Islet of Langerhans (tissue), 1 donor: ENCODE measurements around the gene CYSLTR1.
"Not testable (repeated sequence)": the region's sequence is repeated elsewhere in the genome, so short reads cannot be mapped to it uniquely, and the experiment has no call there.

Source experiments
- FAIRE-seq: peaks from one replicate; lab custom pipeline; 2011; peaks lifted over from hg19 to GRCh38; lab: Jason Lieb, UNC

Gene CYSLTR1, protein sequence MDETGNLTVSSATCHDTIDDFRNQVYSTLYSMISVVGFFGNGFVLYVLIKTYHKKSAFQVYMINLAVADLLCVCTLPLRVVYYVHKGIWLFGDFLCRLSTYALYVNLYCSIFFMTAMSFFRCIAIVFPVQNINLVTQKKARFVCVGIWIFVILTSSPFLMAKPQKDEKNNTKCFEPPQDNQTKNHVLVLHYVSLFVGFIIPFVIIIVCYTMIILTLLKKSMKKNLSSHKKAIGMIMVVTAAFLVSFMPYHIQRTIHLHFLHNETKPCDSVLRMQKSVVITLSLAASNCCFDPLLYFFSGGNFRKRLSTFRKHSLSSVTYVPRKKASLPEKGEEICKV

DNA sequence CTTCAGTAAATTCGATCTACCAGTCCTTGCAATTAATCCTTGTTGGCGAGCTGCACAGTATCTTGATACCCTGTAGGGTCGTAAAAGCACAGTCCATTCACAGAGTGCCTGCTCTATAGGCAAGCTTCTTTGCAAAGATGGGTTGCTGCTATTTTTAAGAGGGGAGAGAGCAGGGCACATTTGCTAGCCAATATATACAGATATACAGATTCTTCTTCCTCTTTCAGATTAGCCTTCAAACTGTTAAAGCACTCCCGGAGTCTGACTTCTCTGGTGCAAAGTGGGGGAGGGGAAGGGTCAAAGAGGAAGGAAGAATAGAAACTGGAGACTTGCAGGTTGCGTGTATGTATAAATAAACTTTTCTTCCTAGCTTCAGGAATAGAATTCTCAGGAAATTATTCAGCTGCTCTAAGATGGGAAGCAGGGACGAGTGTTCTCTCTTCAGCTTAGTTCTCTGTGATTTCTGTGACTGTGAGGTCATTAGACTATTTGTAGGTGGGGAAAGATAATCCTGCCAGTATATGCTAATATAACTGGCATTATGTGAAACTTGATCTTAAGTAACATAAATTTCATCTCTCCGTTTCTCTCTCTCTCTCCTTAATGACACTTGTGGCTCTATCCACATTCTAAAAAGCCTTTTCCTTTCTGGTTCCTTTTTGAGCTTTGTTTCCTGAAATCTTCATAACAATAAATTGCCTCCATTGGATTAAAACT is at the start of gene CYSLTR1:
Gene CYSLTR1 (minus strand): TSS at position 242 of the 717 bp plus-strand sequence. CDS start 53,865 bp downstream, outside the sequence.
- no peak for FAIRE-seq

DNA sequence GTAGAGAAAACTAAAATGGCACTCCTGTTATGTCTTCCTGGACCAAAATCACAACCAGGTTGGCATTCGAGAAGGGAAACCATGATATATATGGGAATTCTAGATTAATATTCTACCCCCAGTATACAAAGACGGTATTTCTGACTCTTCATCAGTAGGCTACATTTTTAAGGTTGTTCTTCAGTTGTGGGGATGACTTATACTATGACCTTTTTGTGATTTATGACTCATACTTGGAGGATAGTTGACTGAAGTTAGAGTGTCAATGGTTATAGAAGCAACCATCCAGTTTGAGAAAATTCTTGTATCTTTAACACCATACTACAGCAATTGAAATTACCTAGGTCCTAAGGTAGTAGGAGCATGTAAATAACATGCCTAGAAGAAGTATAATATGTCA is 49.8 kb upstream of the CYSLTR1 start:
- FAIRE-seq, result no peak

DNA sequence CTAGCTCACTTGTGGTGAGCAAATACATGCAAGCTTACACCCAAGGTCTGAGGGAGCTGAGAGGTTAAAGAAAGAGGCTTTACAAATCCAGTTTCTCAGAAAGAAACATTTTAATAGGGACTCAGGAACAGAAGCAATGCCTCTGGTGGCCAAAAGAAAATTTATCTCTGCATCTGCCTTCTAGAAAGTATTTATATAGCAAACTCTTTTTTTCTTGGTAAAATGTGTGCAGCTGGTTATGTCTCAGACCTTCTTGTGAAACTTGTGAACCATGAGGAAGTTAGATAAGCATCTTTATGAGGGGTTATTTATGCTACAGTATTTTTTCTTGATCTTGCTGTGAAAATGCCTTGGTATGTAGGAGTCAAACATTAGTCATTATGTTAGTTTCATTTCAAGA is 48.5 kb upstream of the CYSLTR1 start:
- no peak for FAIRE-seq

DNA sequence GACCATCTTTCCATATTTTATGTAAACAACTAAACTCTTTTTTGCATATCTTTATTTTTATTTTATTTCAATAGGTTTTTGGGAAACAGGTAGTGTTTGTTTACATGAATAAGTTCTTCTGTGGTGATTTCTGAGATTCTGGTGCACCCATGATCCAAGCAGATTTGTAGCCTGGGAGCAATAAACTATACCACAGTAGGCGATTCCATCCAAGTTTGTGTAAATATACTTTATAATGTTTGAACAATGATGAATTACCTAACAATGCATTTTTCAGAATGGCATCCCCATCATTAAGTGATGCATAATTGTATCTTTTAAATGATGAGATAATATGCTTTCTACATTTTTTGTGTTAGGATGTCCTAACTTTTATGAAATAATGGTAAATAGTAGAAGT is 39.2 kb upstream of the CYSLTR1 start:
- no peak for FAIRE-seq

DNA sequence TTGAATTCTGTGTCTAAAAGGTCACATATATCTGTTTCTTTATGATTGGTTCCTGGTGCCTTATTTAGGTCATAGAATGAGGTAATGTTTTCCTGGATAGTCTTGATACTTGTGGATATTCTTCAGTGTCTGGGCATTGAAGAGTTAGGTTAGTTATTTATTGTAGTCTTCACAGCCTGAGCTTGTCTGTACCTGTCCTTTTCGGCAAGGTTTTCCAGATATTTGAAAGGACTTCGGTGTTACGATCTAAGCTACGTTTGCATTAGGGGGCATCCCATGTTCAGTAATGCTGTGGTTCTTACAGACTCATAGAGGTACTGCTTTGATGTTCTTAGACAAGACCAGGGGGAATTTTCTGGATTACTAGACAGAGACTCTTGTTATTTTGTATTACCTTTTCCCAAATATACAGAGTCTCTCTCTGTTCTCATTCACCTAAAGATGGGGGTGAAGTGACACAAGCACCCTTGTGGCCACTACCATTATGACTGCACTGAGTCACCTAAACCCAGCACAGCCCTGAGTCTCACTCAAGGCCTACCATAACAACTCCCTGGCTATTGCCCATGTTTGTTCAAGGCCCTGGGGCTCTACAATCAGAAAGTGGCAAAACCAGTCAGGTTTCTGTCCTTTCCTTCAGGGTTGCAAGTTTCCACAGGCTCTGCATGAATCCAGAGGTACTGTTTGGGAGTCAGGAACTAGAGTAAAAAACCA is 30.1 kb upstream of the CYSLTR1 start:
- no peak for FAIRE-seq

DNA sequence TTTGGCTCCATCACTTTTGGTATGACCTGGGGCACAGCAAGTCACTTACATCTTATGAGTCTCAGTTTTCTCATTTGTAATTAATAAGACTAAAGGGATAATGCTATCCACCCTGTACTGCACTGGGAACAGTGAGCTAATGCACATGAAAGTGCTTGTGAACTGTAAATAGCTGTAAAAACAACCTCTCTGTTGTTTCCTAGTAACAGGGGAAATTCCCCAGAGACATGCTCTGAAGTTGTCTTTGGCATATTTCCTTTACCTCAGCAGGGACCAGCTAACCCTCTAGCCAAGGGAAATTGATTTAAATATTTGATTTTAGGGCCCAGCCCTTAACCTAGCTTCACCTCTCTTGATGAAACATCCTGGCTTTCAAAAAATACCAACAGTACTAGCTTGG is 6.1 kb upstream of the CYSLTR1 start:
- peak; percentile 99 for FAIRE-seq

DNA sequence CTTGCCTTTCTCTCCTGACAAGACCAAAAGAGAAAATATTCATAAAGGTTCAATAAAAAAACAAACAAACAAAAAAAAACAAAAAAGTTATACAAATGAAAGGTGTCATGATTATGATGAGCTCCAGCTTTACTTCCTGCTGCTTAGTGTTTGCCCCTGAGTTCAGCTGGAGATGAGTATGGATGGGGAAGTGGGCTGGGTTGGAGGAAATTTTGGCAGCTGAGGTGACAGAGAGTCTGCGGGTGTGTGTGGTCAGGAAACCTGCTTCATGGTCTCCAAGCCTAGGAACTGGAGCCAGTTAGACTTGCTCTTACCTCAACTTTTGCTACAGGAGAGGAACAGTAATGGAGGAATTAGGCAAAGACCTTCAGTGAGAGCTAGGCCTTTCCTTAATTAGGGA is 4.3 kb upstream of the CYSLTR1 start:
- FAIRE-seq, result no peak

DNA sequence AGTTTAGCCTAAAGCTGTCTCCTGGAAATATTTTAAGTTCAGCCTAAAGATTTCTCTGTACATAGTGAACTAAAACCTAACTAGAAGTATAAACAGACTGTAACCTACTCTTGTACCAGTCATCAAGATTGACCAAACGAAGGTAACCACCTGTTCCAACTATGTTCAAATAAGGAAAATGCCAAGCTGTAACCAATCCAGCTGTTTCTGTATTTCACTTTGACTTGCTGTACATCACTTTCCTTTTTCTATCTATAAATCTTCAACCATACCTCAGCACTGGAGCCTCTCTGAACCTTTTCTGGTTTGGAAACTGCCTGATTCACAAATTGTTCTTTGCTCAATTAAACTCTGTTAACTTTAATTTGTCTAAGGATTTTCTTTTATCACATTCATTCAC is 3.1 kb upstream of the CYSLTR1 start:
- no peak for FAIRE-seq

DNA sequence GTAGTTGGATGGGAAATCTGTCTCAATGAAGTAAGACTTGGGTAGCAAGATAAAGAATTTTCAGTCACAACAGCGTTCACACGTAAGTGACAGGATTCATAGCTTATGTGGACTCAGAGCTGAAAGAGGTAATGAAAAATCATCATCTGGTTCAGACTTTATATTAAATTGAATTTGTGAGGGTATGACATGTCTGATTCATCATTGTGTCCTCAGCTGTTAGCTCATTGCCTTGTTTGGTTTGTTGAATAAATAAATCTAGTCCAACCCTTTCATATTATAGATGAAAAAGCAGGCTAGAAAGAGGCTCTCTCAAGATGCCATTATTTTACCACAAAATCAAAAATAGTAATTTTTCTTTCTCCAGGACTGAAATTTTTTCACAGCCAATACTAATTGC is 2.7 kb upstream of the CYSLTR1 start:
- no peak for FAIRE-seq

DNA sequence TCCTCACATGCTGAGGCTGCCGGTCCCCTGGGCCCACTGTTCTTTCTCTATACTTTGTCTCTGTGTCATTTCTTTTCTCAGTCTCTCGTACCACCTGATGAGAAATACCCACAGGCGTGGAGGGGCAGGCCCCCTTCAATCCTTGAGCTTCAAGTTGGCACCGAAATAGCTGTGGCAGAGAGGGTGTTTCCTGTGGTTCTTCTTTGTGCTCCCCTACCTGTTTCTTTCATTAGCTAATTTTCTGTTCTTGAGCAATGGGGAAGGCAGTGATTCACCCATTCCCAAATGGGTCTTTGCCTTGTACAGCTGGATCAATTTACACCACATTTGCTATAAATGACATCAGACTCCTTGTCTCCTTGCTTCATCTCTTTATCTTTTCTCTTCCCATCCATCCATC is 2.1 kb upstream of the CYSLTR1 start:
- FAIRE-seq, result no peak

DNA sequence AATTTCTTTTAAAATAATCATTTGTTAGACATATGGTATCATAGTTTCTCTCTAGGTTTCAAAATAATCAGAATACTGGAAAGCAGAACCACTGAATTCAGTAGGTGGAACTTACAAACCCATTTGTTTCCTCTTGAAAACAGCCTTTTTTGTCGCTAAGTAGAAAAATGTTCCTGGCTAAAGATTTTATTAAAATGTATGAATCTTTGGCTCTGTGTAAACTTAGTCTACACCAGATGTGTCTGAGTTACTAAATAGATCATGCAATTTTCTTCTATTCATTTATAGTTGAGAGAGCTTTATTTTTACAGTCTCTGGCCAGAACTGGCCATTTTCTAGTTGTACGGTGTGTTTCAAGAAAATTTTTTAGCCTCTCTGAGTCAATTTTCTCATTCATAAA is 1.0 kb downstream of the CYSLTR1 start:
- no peak for FAIRE-seq

DNA sequence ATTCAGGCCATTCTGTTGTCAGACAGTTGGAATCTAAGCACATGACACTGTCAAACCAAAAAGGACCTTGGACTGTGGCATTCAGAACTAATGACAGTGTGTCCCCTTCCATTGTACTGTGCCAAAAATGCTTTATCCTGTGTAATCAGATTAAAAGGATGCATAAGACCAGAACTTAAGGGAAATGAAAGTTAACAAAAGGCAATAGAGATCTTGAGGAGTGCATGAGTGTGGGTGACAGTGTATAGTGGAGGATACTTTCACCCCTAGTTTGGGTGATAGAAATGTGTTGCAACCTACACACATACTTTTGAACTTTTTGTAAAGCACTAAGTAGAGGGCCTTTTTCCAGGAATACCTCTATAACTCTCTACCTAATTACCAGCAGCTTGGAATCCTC is 4.5 kb downstream of the CYSLTR1 start:
- FAIRE-seq, result no peak

DNA sequence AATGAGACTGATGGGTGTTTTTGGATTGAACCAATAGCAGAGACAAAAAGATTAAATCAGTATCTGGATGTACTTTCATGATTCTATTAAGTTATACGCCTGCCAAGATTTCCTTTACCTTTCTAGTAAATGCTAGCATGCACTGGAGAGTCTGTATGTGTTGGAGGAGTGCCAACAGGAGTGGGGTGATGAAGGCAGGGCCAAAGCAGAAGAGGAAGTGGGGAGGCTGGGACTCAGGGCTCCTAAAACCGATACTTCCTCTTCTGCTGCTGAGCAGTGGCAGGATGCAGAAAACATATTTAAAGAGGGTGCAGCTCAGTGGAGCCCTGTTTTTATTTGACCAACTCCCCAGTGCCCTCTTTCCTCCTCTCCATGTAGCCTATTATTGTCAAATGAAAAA is 5.6 kb downstream of the CYSLTR1 start:
- no peak for FAIRE-seq

DNA sequence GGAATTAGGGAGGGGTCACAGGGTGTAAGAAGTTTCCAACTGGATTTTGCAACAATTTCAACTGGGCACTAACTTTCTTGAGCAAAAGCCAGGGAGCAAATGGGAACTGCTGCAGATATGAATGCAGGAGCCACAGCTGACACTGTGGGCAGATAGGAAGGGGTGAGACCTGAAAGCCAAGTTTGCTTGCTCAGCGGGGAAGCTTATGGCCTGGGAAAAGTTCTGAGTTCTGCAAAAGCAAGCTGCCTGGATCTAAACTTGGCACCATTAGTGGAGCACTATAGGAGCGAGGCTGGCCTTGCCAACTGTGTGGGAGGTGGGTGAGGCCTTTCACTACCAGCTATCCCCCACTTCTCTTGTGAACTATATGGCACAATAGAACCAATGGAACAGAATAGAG is 11.1 kb downstream of the CYSLTR1 start:
- no peak for FAIRE-seq

DNA sequence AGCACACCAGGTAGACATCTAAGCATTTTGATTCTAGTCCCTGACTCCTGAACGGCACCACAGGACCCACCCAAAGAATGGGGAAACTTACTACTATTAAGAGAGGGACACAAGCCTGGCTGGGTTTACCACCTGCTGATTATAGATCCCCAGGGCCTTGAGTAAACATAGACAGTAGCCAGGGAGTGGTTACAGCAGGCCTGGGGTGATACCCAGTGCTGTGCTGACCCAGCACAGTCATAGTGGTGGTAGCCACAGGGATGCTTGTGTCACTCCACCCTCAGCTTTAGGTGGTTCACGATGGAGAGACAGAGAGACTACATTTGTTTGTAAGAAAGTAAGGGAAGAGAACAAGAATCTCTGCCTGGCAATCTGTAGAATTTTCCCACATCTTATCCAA is 11.7 kb downstream of the CYSLTR1 start:
- FAIRE-seq, result no peak

DNA sequence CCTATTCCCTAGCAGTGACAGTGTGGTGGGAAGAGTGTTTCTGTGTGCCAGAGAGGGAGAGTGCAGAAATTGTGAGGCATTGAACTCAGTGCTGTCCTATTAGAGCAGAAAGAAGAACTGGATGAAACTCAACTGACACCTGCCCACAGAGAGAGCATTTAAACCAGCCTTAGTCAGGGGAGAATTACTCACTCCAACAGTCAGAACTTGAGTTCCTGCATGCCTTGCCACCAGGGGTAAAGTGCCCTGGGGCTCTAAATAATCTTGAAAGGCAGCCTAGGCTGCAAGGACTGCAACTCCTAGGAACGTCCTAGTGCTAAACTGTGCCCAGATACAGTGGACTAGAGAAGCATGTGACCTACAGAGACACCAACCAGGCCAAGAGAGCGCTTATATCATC is 12.8 kb downstream of the CYSLTR1 start:
- no peak for FAIRE-seq

DNA sequence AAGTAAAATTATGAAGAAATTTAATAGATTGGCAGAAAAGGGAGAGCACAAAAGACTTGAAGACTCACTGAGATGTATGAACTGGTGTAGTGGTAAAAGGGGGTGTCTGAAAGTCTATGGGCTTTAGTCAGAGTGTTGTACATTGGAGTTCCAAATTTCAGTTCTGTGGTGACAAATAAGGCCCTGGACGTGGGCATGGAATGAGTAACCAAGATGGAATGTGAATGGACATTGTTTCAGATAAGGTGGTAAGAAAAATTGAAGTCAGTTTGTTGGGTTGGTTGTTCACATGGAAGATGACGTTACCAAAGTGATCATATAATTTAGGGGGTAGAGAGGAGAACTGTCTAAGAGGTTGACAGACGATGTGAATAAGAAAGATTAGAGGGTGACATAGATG is 13.9 kb downstream of the CYSLTR1 start:
- FAIRE-seq, result no peak

DNA sequence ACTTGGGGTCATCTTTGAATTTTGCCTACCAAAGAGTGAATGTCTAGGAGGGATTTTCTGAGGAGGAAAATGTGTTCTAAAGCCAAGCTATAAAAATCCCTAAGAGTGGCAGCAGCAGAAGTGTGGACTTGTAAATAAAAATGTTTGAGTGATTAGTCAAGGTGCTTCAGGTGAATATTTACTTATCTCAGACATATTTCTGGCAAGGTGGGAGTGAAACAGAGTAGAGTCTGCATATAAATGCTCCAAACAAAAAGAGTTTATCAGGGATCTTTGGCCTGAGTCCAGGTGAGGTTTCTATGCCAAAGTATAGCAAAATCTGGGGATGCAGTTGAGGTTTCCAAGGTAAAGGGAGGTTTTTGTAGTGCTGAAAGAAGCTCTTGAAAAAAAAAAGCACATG is 19.7 kb downstream of the CYSLTR1 start:
- no peak for FAIRE-seq

DNA sequence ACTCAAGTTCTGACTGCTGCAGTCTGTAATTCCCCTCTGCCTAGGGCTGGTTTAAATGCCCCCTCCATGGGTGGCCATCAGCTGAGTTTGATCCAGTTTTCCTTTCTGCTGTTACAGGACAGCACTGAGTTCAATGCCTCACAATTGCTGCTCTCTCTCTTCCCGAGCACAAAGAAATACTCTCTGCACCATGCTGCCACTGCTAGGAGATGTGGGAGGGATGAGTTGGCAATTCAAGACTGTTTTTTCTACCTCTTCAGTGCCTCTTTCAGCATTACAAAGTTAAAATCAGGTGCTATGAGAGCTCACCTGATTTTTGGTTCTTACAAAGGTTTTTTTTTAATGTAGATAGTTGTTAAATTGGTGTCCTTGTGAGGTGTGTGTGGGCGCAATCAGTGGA is 24.3 kb downstream of the CYSLTR1 start:
- FAIRE-seq, result no peak

DNA sequence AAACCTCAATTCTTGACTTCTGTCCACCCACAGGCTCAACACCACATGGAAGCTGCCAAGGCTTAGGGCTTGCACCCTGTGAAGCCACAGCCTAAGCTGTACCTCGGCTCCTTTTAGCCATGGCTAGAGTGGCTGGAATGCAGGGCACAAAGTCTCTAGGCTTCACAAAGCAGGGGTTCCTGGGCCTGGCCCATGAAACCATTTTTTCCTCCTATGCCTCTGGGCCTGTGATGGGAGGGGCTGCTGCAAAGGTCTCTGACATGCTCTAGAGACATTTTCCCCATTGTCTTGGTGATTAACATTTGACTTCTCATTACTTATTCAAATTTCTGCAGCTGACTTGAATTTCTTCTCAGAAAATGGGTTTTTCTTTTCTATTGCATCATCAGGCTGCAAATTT is 26.5 kb downstream of the CYSLTR1 start:
- FAIRE-seq, result not testable (repeated sequence)

DNA sequence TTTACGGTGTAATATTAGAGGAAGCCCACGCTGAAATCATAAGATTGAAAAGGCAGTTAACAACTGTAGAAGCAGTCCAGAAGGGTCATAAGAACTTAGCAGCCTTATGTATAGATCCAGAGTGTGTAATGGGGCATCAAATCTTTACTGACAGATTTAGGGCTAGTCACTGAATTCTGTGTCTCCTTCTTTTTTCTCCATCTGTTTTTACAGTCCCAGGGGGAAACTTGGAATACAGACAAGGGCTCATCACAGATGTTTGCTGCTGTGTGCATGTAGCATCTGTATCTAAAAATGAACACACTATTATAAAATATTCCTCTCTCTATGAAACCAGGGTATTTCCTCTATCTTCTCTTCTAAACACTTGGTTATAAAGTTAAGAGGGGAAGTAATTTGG is 43.9 kb downstream of the CYSLTR1 start:
- no peak for FAIRE-seq

DNA sequence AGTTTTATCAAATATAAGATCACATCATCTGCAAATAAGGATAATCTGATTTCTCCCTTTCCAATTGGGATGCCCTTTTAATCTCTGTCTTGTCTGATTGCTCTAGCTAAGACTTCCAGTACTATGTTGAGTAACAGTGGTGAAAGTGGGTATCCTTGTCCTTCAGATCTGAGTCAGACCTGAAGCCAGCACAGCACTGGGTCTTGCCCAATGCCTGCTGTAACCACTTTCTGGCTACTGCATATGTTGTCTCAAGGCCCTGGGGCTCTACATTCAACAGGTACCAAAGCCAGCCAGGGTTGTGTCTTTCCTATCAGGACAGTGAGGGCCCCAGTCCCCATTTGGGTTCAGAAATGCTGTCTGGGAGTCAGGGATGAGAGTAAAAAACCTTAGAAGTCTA is 90.3 kb downstream of the CYSLTR1 start:
- FAIRE-seq, result no peak

DNA sequence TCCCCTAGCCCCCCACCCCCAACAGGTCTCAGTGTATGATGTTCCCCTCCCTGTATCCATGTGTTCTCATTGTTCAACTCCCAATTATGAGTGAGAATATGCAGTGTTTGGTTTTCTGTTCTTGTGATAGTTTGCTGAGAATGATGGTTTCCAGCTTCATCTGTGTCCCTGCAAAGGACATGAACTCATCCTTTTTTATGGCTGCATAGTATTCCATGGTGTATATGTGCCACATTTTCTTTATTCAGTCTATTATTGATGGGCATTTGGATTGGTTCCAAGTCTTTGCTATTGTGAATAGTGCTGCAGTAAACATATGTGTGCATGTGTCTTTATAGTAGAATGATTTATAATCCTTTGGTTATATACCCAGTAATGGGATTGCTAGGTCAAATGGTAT is 101.4 kb downstream of the CYSLTR1 start:
- FAIRE-seq, result not testable (repeated sequence)
